Effector CD4-positive, alpha-beta T cell (primary cell): Measurements from ENCODE around the gene ZSCAN26.

ENCODE experiments used
- DNase-seq: peaks from one replicate; pipeline ENCODE4 v3.0.0-alpha.2; 2020

The ZSCAN26 gene

DNA sequence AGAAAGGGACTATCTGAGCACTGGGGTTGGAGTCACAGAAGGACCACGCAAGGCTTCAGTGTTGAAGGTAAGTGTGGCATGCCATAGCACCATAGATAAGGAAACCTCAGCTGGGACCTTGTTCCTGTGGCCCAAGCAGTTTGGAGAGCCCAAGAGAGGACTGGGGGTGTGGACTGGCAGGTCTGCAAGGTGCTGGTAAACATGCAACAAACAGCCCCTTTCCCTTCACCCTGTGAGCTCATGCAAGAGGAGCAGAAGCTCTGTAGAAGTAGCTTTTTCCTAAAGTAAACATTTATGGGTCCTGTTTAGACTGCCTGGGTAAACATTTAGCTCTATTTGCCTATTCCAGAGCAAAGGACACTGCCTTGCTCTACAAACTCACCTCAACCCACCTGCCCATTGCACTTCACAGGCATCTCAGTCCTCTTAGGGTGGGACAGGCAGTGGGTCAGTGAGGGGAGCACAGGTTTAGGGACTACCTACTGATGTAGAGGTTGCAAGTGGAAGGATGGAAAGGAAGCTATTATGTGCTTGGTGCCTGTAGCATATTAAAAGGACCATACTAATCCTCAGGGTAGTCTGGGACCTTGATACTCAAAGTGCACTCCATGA lies 57.0 kb downstream of the ZSCAN26 start:
- no peak for DNase-seq

DNA sequence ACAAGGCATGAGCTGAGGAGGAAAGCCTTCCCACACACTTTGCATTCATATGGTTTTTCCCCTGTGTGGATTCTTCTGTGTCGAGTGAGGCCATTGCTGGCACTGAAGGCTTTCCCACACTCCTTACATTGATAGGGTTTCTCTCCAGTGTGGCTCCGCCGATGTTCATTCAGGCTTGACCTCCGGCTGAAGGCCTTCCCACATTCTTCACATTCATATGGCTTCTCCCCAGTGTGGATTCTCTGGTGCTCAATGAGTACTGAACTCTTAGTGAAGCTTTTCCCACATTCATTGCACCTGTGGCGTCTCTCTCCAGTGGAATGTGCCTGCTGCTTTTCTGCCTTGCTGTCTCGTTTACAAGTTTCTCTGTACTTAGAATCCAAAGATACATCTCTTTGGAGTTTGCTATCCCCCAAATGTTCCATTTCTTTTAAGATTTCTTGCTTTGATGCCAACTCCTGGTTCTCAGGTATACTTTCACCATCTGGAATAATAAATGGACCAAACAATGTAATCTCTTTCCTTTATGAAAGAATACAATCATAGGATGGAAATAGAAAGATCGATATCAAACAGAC lies 59.5 kb downstream of the ZSCAN26 start:
- DNase-seq, result no peak
